Right lobe of liver (tissue), 6 donors: ENCODE data around the gene IL9R. TPM values are rescaled to one million over a fixed set of nuclear protein-coding genes. Genes with fewer than 3 reads are reported as not detected.
A peak's percentile ranks its signal among the peaks of the same experiment; 100 is the strongest.
"Not testable (repeated sequence)": the region's sequence is repeated elsewhere in the genome, so short reads cannot be mapped to it uniquely, and the experiment has no call there.

Source experiments
- ATAC-seq, 4 donors: fragments of 200-7000 bp; cut with Tn5 transposase; one replicate each; pipeline ENCODE4 v1.9.1; 2020; ENCODE audit warnings: mild to moderate bottlenecking in 4 of 4, moderate library complexity in 4 of 4
- DNase-seq, 3 donors: peaks; one replicate each; pipeline ENCODE4 v3.0.0-alpha.2; 2020
- H3K27ac ChIP-seq, 3 donors: fragments of 200-600 bp; one replicate each; pipeline ENCODE4 v1.8.0; 2022
- H3K27me3 ChIP-seq, 2 donors: fragments of 200-600 bp; one replicate each; pipeline ENCODE4 v1.8.0; 2022
- H3K36me3 ChIP-seq, 4 donors: fragments of 200-600 bp; sonication (generic) in 1 of 4; one replicate each; pipeline versions ENCODE4 v1.5.1 to v1.8.0; 2017 to 2022; ENCODE audit warnings: control low read depth in 1 of 4
- H3K4me1 ChIP-seq, 4 donors: fragments of 200-600 bp; sonication (generic) in 1 of 4; one replicate each; pipeline versions ENCODE4 v1.5.1 to v1.8.0; 2017 to 2022; ENCODE audit warnings: control low read depth in 1 of 4
- H3K4me3 ChIP-seq, 3 donors: fragments of 200-600 bp; one replicate each; pipeline ENCODE4 v1.8.0; 2022
- H3K9me3 ChIP-seq, 4 donors: fragments of 200-600 bp; sonication (generic) in 1 of 4; one replicate each; pipeline versions ENCODE4 v1.5.1 to v1.8.0; 2017 to 2022; ENCODE audit warnings: control low read depth in 1 of 4
- POLR2A ChIP-seq: fragments of 450-650 bp; IDR thresholded peaks from one replicate; pipeline ENCODE4 v1.6.1; 2017; ENCODE audit warnings: antibody characterized with exemption, mild to moderate bottlenecking
- WGBS: methylation state at CpG from one replicate; pipeline ENCODE4 v1.1.6; 2018; ENCODE audit warnings: low coverage, low lambda C conversion rate; ENCODE audit not compliant: insufficient coverage; ENCODE audit errors: missing lambda C conversion rate; 5-methylcytosine and 5-hydroxymethylcytosine counted together
- intact Hi-C, 2 donors: fragments of 100-400 bp; cut with DNase I; formaldehyde crosslinking; loops; one replicate each; pipeline versions ENCODE4 v1.11.2 to v1.14.1; 2022
- total RNA-seq, 6 experiments: library from RNA; depleted of rRNA in 2 of 6; stranded (reverse); fragments of >200 nt in 2 of 6; fragmentation: NEBNext Ultra II Directional in 3 of 6; extraction: Animal tissue kit (Norgen Biotek cat#: 25700) in 3 of 6; gene quantifications; one replicate each; pipeline versions ENCODE4 v1.1.0 to v1.2.4, GENCODE V29; 2016 to 2023
- TF ChIP-seq, protein P1 (sequence below), 4 donors: fragments of 200-600 bp in 3 of 4; fragments of 450-650 bp in 1 of 4; IDR thresholded peaks; one replicate each; pipeline versions ENCODE4 v1.5.1 to v1.8.0; 2016 to 2022; ENCODE audit warnings: antibody characterized with exemption in 4 of 4, mild to moderate bottlenecking in 2 of 4
- donor health status: DM: no; HTN: yes; CAD: no.
- donor health status: DM: no; HTN: no; CAD: no.
- donor health status: DM: no; HTN: no; CAD: no.
- donor health status: DM: no; HTN: yes; CAD: no.
- donor health status: DM: no; HTN: yes; CAD: no.

IL9R gene
- total RNA-seq, 6 experiments from 2014 or later, result 0.18 to 0.37 (median 0.18) TPM; not detected in 3

DNA sequence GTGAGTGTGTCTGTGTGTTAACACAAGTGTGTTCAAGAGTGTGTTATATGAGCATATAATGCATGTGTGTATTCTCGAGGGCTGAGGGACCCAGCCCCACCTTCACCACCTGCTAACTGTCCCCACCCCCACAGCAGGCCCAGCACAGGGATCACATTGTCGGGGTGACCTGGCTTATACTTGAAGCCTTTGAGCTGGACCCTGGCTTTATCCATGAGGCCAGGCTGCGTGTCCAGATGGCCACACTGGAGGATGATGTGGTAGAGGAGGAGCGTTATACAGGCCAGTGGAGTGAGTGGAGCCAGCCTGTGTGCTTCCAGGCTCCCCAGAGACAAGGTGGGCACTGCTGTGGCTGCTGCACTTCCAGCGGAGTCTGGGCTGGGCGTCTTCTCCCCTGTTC is 7.6 kb downstream of the IL9R start:
- H3K27me3 ChIP-seq, result no peaks in the 10 kb centered on the region
- no peaks in the 10 kb centered on the region for H3K9me3 ChIP-seq
- no peaks in the 10 kb centered on the region for H3K36me3 ChIP-seq
- ATAC-seq (no peak), DNase-seq (no peak)
- TF ChIP-seq, protein P1, sequence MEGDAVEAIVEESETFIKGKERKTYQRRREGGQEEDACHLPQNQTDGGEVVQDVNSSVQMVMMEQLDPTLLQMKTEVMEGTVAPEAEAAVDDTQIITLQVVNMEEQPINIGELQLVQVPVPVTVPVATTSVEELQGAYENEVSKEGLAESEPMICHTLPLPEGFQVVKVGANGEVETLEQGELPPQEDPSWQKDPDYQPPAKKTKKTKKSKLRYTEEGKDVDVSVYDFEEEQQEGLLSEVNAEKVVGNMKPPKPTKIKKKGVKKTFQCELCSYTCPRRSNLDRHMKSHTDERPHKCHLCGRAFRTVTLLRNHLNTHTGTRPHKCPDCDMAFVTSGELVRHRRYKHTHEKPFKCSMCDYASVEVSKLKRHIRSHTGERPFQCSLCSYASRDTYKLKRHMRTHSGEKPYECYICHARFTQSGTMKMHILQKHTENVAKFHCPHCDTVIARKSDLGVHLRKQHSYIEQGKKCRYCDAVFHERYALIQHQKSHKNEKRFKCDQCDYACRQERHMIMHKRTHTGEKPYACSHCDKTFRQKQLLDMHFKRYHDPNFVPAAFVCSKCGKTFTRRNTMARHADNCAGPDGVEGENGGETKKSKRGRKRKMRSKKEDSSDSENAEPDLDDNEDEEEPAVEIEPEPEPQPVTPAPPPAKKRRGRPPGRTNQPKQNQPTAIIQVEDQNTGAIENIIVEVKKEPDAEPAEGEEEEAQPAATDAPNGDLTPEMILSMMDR (IDR thresholded peaks at IDR 0.05), result no peak
- no peak for TF ChIP-seq POLR2A
- 68% methylated on average over 5 of the region's 6 CpGs for WGBS
- H3K4me3 ChIP-seq, result no peak overlapping the region
- intact Hi-C loops, result no loop called here
- H3K4me1 ChIP-seq, result no peaks in the 10 kb centered on the region
- H3K27ac ChIP-seq, result no peak overlapping the region

DNA sequence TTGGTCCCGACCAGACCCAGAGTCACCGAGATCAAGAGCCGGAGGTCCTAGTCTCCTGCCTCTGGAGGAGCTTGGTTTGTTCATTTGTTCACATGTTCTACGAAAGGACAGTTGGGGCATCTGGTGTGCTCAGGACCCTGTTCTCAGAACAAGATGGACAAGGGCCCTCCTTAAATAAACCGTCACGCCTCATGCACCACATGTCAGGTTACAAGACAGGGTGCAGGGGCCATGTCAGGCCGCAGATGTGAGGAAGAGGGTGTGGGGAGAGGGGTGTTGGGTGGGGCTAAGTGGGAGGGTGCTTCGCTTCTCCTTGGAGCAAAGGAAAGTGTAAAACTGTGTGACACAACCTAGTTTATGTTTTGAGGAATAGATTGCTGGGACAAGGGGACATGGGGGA is 9.0 kb downstream of the IL9R start:
- DNase-seq, H3K4me3 ChIP-seq, ATAC-seq, intact Hi-C loops, H3K27ac ChIP-seq, H3K9me3 ChIP-seq, H3K36me3 ChIP-seq, H3K4me1 ChIP-seq, H3K27me3 ChIP-seq: not testable (repeated sequence)
- 71% methylated on average over 5 of the region's 8 CpGs for WGBS

DNA sequence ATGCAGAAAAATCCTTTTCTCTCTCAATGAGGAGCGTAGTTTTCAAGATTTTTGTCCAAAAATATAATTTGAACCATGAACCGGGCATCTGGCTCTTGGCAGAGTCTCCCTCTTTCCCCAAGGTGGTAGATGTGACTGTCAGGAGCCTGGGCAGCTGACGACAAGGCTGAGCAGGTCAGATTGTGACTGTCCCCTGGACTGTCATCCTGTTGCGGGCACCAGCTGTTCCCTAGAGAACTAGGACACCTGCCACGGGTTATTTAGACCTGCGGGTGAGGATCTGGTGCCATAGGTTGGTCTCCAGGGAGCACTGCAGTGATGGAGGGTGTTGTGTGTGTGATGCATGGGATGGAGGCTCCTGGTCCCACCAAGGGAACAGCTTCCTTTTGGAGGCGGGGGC is 10.9 kb downstream of the IL9R start:
- DNase-seq, H3K4me1 ChIP-seq, H3K9me3 ChIP-seq, H3K36me3 ChIP-seq, H3K27me3 ChIP-seq, ATAC-seq, intact Hi-C loops, H3K27ac ChIP-seq, H3K4me3 ChIP-seq: not testable (repeated sequence)
- WGBS, result 88% methylated on average over 3 of the region's 7 CpGs

DNA sequence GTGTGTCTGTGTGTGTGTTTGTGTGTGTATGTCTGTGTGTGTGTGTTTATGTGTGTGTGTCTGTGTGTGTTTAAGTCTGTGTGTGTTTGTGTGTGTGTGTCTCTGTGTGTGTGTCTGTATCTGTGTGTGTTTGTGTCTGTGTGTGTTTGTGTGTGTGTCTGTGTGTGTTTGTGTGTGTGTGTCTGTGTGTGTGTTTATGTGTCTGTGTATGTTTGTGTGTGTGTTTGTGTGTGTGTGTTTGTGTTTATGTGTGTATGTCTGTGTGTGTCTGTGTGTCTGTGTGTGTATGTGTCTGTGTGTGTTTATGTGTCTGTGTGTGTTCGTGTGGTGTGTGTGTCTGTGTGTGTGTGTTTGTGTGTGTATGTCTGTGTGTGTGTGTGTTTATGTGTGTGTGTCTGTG is 11.4 kb downstream of the IL9R start:
- WGBS, result 60% methylated on average over 1 of the region's 1 CpG
- Histone ChIP-seq H3K9me3 (no peaks in the 10 kb centered on the region), H3K4me1 (no peaks in the 10 kb centered on the region), H3K4me3 (no peak overlapping the region), H3K36me3 (no peaks in the 10 kb centered on the region), H3K27me3 (no peaks in the 10 kb centered on the region), H3K27ac (no peak overlapping the region)
- DNase-seq (no peak), ATAC-seq (no peak)
- intact Hi-C loops, result no loop called here
- TF ChIP-seq POLR2A, result no peak
- TF ChIP-seq, protein P1 (IDR thresholded peaks at IDR 0.05), result no peak

DNA sequence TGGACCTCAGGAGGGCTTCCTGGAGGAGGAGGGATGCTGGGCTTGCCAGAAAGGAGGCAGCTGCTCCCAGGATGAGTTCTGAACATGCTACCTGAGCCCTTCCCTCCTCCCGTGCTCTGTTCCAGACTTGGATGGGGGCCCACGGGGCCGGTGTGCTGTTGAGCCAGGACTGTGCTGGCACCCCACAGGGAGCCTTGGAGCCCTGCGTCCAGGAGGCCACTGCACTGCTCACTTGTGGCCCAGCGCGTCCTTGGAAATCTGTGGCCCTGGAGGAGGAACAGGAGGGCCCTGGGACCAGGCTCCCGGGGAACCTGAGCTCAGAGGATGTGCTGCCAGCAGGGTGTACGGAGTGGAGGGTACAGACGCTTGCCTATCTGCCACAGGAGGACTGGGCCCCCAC is 12.2 kb downstream of the IL9R start:
- DNase-seq, H3K9me3 ChIP-seq, intact Hi-C loops, H3K36me3 ChIP-seq, H3K4me1 ChIP-seq, H3K27me3 ChIP-seq, H3K4me3 ChIP-seq, H3K27ac ChIP-seq: not testable (repeated sequence)
- ATAC-seq, result peak in 1 of 4 donors; percentile 6
- 69% methylated on average over 4 of the region's 9 CpGs for WGBS

DNA sequence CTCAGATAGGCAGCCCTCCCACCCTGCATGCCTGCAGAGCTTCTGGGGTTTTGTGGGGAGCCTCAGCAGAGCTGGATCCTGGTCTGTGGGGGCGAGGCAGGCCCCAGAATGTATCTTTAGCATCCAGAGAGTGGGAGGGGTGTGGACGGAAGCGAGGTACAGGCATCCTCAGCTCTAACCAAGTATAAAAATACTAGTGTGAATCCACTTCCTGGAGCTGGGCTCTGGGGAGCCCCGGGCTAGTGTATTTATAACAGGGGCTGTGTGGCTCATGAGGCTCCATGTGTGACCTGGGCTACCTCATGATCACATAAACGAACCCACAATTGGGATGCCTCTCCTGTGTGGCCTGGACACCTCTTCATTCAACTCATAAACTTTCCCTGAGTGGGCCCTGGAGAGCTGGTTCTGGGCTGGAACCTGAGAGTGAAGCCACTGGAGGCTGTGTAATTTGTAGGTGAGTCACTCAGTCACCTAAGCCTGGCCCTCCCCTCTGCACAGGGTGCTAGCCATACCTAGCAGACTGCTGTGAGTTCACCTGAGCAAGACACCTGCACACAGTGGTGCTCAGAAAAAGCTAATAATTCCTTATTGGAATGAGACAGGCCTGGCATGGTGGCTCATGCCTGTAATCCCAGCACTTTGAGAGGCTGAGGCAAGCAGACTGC is 15.9 kb downstream of the IL9R start:
- H3K4me3 ChIP-seq, intact Hi-C loops, H3K27me3 ChIP-seq, ATAC-seq, H3K36me3 ChIP-seq, H3K9me3 ChIP-seq, H3K27ac ChIP-seq, DNase-seq, H3K4me1 ChIP-seq: not testable (repeated sequence)
- no CpG with 5 or more reads among the region's 5 CpGs for WGBS

DNA sequence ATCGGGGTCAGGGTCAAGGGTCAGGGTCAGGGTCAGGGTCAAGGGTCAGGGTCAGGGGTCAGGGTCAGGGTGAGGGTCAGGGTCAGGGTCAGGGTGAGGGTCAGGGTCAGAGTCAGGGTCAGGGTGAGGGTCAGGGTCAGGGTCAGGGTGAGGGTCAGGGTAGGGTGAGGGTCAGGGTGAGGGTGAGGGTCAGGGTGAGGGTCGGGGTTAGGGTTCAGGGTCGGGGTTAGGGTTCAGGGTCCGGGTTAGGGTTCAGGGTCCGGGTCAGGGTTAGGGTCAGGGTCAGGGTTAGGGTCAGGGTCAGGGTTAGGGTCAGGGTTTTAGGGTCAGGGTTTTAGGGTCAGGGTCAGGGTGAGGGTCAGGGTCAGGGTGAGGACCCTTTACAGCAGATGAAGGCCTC is 22.4 kb downstream of the IL9R start:
- H3K9me3 ChIP-seq, H3K27ac ChIP-seq, H3K27me3 ChIP-seq, H3K4me1 ChIP-seq, H3K36me3 ChIP-seq, DNase-seq, H3K4me3 ChIP-seq, ATAC-seq, intact Hi-C loops: not testable (repeated sequence)
- WGBS, result 56% methylated on average over 2 of the region's 5 CpGs

DNA sequence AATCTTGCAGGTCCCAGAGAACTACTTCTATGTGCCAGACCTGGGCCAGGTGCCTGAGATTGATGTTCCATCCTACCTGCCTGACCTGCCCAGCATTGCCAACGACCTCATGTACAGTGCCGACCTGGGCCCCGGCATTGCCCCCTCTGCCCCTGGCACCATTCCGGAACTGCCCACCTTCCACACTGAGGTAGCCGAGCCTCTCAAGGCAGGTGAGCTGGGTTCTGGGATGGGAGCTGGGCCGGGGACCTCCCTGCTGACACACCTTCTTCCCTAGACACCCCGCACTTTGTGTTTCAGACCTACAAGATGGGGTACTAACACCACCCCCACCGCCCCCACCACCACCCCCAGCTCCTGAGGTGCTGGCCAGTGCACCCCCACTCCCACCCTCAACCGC is 25.5 kb downstream of the IL9R start:
- H3K27me3 ChIP-seq, H3K9me3 ChIP-seq, intact Hi-C loops, H3K4me1 ChIP-seq, H3K27ac ChIP-seq, ATAC-seq, H3K4me3 ChIP-seq, DNase-seq, H3K36me3 ChIP-seq: not testable (repeated sequence)
- 53% methylated on average over 7 of the region's 9 CpGs for WGBS

DNA sequence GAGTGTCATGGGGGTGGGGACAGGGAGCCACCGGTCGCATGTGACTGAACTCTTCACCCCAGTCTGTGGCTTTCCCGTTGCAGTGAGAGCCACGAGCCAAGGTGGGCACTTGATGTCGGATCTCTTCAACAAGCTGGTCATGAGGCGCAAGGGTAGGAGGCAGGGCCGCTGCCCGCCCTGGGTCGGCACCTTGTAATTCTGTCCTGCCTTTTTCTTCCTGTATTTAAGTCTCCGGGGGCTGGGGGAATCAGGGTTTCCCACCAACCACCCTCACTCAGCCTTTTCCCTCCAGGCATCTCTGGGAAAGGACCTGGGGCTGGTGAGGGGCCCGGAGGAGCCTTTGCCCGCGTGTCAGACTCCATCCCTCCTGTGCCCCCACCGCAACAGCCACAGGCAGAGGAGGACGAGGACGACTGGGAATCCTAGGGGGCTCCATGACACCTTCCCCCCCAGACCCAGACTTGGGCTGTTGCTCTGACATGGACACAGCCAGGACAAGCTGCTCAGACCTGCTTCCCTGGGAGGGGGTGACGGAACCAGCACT is 27.5 kb downstream of the IL9R start:
- H3K27ac ChIP-seq, intact Hi-C loops, H3K4me1 ChIP-seq, ATAC-seq, H3K27me3 ChIP-seq, DNase-seq, H3K4me3 ChIP-seq, H3K9me3 ChIP-seq, H3K36me3 ChIP-seq: not testable (repeated sequence)
- WGBS, result 73% methylated on average over 12 of the region's 17 CpGs

DNA sequence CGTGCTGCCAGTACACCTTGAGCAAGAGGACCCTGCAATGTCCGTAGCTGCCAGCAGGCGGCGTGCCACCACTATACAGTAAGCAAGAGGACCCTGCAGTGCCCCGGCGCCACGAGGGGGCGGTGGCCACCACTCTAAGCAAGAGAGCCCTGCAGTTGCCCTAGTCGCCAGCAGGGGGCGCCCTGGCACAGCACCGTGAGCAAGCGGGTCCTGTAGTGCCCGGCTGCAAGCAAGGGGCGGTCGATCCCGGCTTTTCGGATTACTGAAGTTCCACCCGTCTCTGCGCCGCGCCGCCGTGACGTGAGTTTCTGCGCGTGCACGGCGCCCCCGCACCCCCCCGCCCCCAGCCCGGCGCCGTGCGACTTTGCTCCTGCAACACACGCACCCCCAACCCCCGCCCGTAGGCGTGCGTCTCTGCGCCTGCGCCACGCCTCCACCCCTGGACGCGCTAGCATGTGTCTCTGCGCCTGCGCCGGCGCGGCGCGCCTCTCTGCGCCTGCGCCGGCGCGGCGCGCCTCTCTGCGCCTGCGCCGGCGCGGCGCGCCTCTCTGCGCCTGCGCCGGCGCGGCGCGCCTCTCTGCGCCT is 31.2 kb downstream of the IL9R start:
- H3K4me3 ChIP-seq, H3K27ac ChIP-seq, H3K9me3 ChIP-seq, H3K27me3 ChIP-seq, intact Hi-C loops, DNase-seq, H3K4me1 ChIP-seq, H3K36me3 ChIP-seq: not testable (repeated sequence)
- ATAC-seq, result peak in 1 of 4 donors; percentile 39
- 88% methylated on average over 23 of the region's 73 CpGs for WGBS
